GM18508 (cell line): ENCODE results near the gene SMCHD1.
"Not testable (repeated sequence)": the region's sequence is repeated elsewhere in the genome, so short reads cannot be mapped to it uniquely, and the experiment has no call there.

Experiments used
- ATAC-seq: cut with Tn5 transposase; IDR thresholded peaks from one replicate; pipeline ENCODE4 v1.9.1; 2021; ENCODE audit warnings: moderate number of reproducible peaks; ENCODE audit not compliant: insufficient read depth, unreplicated experiment

Gene SMCHD1

GRCh38 chr18:2808640-2809039, 153.1 kb downstream of the SMCHD1 start:
- not testable (repeated sequence) for ATAC-seq

- not testable (repeated sequence) for ATAC-seq
These were observed 154.2 kb downstream of the SMCHD1 start for GRCh38 chr18:2809666-2810183.

- no peak for ATAC-seq
These were observed 155.9 kb downstream of the SMCHD1 start for GRCh38 chr18:2811416-2811815.

GRCh38 chr18:2814928-2815327, 159.4 kb downstream of the SMCHD1 start:
- no peak for ATAC-seq

- no peak for ATAC-seq
These were observed 162.8 kb downstream of the SMCHD1 start for GRCh38 chr18:2818281-2818680.

- ATAC-seq: no peak
These were observed 166.2 kb downstream of the SMCHD1 start for GRCh38 chr18:2821695-2822094.

GRCh38 chr18:2822213-2822921, 166.8 kb downstream of the SMCHD1 start:
- no peak for ATAC-seq

- ATAC-seq: no peak
These were observed 167.7 kb downstream of the SMCHD1 start for GRCh38 chr18:2823202-2823601.

- no peak for ATAC-seq
These were observed 168.4 kb downstream of the SMCHD1 start for GRCh38 chr18:2823966-2824365.

GRCh38 chr18:2824865-2825264, 169.3 kb downstream of the SMCHD1 start:
- ATAC-seq: no peak

GRCh38 chr18:2825613-2826175, 170.2 kb downstream of the SMCHD1 start:
- ATAC-seq: no peak

GRCh38 chr18:2826581-2826980, 171.1 kb downstream of the SMCHD1 start:
- ATAC-seq: no peak

GRCh38 chr18:2827061-2827460, 171.5 kb downstream of the SMCHD1 start:
- no peak for ATAC-seq

GRCh38 chr18:2836118-2836517, 180.6 kb downstream of the SMCHD1 start:
- ATAC-seq: not testable (repeated sequence)

- ATAC-seq: not testable (repeated sequence)
These were observed 181.8 kb downstream of the SMCHD1 start for GRCh38 chr18:2837290-2837689.

GRCh38 chr18:2839202-2839601, 183.7 kb downstream of the SMCHD1 start:
- no peak for ATAC-seq

- ATAC-seq: no peak
These were observed 185.0 kb downstream of the SMCHD1 start for GRCh38 chr18:2840521-2840920.

- no peak for ATAC-seq
These were observed 187.6 kb downstream of the SMCHD1 start for GRCh38 chr18:2843146-2843545.

GRCh38 chr18:2845172-2845571, 189.6 kb downstream of the SMCHD1 start:
- no peak for ATAC-seq

- ATAC-seq: no peak
These were observed 191.2 kb downstream of the SMCHD1 start, which contains the start of gene EMILIN2 for GRCh38 chr18:2846636-2847316. Gene EMILIN2, plus strand, starts transcription at chr18:2847006. Its CDS starts 183 bp downstream, at chr18:2847189.
